Measurements from ENCODE around the gene PRR29.

GRCh38 chr17:64028874-64029464, 30.8 kb downstream of the PRR29 start:
- peak; percentile 38 to 75 (median 58) for TF ChIP-seq CTCF (IDR thresholded peaks at IDR 0.05)
- TF ChIP-seq POLR2A (IDR thresholded peaks at IDR 0.05), result no peak
- no peak for TF ChIP-seq POLR2AphosphoS5 (IDR thresholded peaks at IDR 0.05)

All from prostate gland (tissue), 2 donors.